Stimulated activated naive CD4-positive, alpha-beta T cell (primary cell): ENCODE measurements around the gene RGS19.

Experiments
- DNase-seq, 6 experiments: peaks; one replicate each; lab custom pipeline; 2025; lab: John Stamatoyannopoulos, UW

The RGS19 gene

DNA sequence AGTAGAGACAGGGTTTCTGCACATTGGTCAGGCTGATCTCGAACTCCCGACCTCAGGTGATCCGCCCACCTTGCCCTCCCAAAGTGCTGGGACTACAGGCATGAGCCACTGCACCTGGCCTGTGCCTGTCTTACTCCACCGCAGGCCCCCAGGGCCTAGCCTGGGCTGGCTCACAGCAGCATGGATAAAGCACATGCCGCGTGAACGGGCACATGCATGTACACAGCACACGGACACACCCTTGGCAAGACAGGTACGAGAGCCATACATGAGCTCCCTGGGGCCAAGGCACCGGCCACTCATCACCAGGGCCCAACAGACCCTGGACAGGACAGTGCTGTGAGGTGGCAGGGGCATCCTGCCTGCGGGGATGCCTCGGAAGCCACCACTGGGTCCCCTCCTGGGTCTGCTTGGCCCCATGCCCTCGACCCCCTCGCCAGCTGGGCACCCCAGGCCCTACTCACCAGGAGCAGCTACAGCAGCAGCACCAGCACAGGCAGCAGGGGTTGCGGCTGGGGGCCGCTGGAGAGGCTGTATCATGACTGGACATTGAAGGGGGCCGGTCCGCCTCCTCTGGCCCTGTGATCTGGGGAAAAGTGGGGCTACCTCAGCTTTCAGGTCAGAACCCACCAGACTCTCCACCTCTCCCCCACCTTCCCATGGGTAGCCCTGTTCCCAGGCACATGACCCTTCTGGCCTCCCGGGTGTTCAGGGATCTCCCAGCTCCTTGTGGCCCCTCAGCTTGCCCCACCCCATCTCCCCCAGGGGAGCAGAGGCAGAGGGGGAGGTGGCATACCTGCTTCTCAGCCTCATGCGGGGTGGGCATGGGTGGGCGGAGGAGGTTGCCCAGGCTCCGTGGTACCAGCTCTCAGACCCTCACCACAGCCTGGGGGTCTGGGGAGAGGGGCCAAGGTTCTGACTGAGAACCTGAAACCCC lies 3.0 kb downstream of the RGS19 start:
- no peak for DNase-seq

- DNase-seq = no peak
These were observed 3.8 kb downstream of the RGS19 start for GRCh38 chr20:64075556-64075955.

GRCh38 chr20:64074963-64075362 lies 4.4 kb downstream of the RGS19 start:
- DNase-seq = no peak

DNA sequence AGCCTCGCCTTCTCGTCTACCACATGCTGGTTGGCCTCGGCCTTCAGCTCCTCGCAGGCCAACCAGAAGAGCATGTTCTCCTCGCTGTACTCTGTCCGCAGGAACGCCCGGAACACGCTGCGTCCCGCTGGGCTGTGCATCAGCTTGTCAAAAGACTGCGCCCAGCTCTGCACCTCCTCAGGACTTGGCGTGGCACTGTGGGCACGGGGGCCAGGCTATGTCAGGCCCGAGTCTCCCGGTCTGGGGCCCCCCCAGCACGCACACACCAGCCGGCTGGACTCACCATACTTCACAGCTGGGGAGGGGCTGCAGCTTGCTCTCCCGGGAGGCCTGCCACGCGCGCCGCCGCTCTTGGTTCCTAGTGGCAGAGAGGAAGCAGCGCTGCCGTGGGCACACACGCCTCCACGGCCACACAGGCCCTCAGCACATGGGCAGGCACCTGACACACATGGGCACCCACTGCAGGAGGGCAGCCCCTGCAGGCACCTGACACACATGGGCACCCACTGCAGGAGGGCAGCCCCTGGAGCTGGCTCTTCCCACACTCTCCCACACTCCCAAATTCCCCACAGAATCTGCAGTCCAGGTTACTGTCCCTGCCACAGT lies 5.0 kb downstream of the RGS19 start:
- no peak for DNase-seq

DNA sequence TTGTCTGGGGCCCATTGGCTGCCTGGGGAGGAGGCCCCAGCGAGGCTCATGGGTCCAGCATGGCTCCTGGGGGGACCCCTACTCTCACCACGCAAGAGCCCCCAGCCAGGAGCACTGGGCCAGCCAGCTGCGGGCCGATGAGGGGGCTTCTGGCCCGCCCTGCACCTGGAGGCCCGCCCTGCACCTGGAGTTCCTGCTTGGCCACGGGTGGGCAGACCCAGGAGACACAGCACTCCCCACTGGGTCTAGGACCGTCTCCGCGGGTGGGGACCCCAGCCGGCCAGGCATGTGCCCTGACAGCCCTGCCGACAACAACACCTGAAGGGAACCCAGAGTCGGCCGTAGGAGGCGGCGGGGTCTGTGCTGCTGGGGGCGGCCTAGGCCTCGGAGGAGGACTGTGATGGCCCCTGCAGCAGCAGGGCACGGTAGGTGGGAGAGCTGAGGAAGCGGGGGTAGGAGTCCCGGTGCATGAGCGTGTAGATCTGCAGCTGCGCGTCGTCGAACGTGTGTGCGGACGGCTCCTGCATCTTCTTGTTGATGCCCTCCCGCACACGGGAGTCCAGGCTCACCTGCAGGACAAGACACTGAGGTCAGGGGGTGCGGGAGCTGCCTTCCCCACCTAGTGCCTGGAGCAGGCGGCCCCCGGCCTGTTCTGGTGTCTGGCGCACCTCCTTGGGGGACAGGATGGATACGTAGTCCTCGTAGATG lies 5.7 kb downstream of the RGS19 start:
- DNase-seq = no peak

- DNase-seq = no peak
These were observed 6.7 kb downstream of the RGS19 start for GRCh38 chr20:64072498-64073063.

GRCh38 chr20:64071341-64072332 lies 7.7 kb downstream of the RGS19 start:
- no peak for DNase-seq

DNA sequence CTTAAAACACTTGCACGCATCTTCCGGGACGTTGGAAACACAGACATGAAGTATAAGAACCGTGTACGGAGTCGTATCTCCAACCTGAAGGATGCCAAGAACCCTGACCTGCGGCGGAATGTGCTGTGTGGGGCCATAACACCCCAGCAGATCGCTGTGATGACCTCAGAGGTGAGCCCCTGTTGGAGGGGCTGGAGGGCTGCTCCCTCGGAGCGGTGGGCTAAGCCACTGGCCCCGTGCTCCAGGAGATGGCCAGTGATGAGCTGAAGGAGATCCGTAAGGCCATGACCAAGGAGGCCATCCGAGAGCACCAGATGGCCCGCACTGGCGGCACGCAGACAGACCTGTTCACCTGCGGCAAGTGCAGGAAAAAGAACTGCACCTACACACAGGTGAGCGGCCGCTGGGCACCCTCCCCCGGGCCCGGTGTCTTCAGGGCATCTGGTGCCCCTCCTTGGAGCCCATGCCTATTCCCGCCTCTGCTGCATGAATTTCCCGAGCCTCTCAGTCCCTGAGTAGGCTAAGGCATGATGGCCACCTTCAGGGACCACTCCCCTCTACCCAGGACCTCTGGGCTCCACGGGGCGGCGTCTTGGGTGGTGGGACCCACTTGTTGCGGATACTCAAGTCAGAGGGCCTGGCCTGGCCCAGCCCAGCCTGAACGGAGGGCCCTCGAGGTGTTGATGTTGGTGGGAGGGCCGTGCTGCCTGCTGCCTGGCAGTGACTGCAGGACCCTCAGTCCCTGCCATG lies 8.9 kb downstream of the RGS19 start:
- no peak for DNase-seq

DNA sequence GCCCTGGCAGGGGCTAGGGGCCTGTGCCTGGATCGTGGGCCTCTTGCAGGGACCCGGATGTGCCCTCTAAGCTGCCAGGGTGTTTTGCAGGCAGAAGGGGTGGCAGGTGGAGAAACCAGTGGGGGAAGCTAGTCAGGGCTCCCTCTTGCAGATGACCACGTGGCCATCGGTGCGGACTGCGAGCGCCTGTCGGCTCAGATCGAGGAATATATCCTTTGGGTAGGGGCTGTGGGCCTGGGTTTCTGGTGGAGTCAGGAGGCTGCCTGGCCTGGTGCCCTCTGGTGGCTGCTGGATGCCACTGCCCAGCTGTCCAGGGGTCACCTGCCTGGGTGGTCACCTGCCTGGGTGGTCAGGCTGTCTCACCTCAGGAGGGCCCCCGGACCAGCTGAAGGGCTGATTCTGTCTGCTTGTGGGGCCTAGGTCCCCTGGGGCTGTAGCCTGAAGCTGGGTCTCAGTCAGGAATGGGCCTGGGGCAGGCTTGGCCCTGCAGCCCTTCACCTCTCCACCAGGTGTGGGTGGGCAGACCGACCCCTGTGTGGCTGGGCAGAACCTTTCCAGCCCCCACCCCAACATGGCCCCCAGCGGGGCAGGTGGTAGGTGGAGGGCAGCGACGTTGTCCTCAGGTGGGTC lies 9.6 kb downstream of the RGS19 start:
- DNase-seq = no peak

GRCh38 chr20:64069209-64069613 lies 10.1 kb downstream of the RGS19 start:
- DNase-seq = no peak

GRCh38 chr20:64068386-64069208 lies 10.7 kb downstream of the RGS19 start:
- no peak for DNase-seq

GRCh38 chr20:64067733-64068307 lies 11.5 kb downstream of the RGS19 start:
- no peak for DNase-seq

GRCh38 chr20:64067005-64067632 lies 12.2 kb downstream of the RGS19 start:
- DNase-seq = no peak

DNA sequence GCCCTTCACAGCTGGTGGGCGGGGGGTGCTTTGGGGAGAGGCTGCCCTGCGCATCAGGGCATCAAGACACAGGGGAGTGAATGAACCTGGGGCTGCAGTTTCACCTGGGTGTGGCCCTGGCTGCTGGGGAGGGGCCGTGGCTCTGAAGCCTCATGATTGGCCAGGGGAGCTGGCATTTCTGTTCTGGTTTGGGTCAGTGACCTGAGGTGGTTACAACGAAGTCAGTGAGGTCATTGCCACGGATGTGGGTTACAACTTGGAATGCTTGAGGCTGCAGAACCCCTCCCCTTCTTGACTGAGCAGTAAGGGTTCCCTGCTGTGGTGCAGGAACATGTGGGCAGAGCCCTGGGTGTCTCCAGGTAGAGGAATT lies 13.4 kb downstream of the RGS19 start:
- peak in 4 of 6 experiments; percentile 21 to 40 (median 28) for DNase-seq

DNA sequence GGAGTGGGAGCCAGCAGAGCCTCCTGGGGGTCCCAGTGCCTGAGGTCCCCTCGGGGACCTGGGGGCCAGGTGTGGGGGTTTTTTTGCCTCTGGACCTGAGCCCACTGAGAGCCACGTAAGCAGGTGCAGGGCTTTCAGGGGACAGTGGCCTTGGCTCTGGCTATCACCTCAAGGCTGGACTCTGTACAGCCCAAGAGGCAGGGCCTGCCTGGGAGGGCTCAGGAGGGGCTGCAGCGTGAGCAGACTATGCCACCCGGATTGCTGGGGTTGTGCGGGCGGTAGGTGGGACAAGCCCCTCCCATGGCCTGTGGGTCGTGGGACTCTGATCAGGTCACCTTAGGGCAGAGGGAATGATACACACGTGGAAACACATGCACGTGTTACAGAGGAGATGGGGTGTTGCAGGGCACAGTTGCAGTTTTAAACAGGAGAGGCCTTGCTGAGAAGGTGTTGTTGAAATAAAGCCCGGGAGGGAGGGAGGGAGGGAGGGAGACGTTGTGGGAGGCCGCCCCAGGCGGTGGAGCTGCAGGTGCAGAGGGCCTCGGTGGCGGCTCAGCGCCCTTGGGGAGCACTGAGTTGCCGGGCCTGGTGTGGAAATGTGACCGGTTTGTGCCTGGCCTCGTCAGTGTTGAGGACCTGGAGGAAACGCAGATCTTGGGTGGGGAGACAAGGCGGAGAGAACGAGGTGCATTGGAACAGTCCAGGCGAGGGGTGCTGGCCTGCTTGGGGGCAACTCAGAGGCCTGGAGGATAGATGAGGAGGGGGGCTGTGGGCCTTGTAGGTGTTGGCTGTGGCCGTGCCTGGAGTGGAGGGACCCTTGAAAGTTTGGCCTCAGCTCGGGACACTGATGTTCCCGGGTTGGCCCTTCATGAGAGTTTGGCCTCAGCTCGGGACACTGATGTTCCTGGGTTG lies 14.0 kb downstream of the RGS19 start:
- DNase-seq = peak in 1 of 6 experiments; percentile 25

DNA sequence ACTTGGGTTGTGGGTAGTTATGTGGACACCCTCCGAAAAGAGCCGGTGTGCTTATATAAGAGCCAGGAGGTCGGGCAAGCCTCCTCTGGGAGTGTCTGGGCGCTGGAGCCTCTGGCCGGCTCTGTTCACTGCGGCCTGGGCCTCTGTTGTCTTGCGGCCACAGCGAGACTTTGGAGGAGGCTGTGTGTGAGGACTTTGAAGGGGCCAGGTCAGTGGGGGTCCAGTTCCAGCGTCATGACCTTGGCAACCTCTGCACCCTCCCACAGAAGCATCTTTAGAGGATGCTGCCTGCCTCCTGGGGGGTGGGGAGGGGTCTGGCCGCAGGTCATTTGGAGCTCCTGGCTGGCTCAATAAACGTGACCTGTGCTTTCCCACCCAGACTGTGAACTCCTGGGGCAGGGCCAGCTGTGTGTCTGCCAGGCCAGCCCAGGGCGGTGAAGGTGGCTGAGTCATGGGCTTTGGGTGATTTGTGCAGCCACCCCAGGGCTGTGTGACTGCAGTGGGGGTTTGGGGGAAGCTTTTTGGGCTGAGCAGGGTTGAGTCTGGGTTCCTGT lies 15.1 kb downstream of the RGS19 start:
- DNase-seq = no peak
